B cell (primary cell): ENCODE results near the gene CDH13. TPM values are rescaled to one million over a fixed set of nuclear protein-coding genes. Genes with fewer than 3 reads are reported as not detected.

Experiments
- ATAC-seq: fragments of 200-7000 bp; cut with Tn5 transposase; one replicate; pipeline ENCODE4 v1.10.0; 2021; ENCODE audit warnings: low read depth, mild to moderate bottlenecking, moderate number of reproducible peaks, moderate library complexity
- CTCF ChIA-PET: fragments of 350-600 bp; sonication (Branson Sonifier 250); formaldehyde crosslinking; loops from one replicate; lab custom pipeline; 2021; ENCODE audit warnings: antibody characterized with exemption, inconsistent platforms; lab: Charles Lee
- POLR2A ChIA-PET: fragments of 350-600 bp; sonication (Branson Sonifier 250); formaldehyde crosslinking; loops from one replicate; lab custom pipeline; 2021; ENCODE audit warnings: antibody characterized with exemption; lab: Charles Lee
- DNase-seq: peaks from one replicate; pipeline ENCODE4 v3.0.0; 2013
- H2AFZ ChIP-seq: 2 replicates; pipeline ENCODE4 v1.6.1; 2012; ENCODE audit warnings: mild to moderate bottlenecking, low read depth, low read length; ENCODE audit not compliant: insufficient read depth, poor library complexity, severe bottlenecking
- H3K27ac ChIP-seq, 2 donors: 1 replicate in 1 of 2; 2 replicates in 1 of 2; pipeline ENCODE4 v1.5.1; 2012 to 2013; ENCODE audit warnings: low read length in 2 of 2, mild to moderate bottlenecking in 2 of 2, moderate library complexity in 1 of 2
- H3K27me3 ChIP-seq, 4 experiments: fragments of 200-600 bp in 1 of 4; sonication (generic) in 1 of 4; replicated peaks in 1 of 4; 1 replicate in 2 of 4; 2 replicates in 2 of 4; pipeline versions ENCODE4 v1.6.1 to v1.7.0; 2013 to 2016; ENCODE audit warnings: low read length in 3 of 4, mild to moderate bottlenecking in 2 of 4, mixed read lengths in 1 of 4, moderate library complexity in 1 of 4; ENCODE audit not compliant: insufficient read depth in 4 of 4, control insufficient read depth in 3 of 4; ENCODE audit errors: control extremely low read depth in 1 of 4
- H3K36me3 ChIP-seq, 2 experiments: replicated peaks in 1 of 2; 1 replicate in 1 of 2; 2 replicates in 1 of 2; pipeline versions ENCODE4 v1.6.1 to v1.7.1; 2013; ENCODE audit warnings: low read length in 1 of 2; ENCODE audit not compliant: insufficient read depth in 2 of 2, control insufficient read depth in 1 of 2; ENCODE audit errors: control extremely low read depth in 1 of 2, extremely low read depth in 1 of 2
- H3K4me1 ChIP-seq, 2 donors: fragments of 200-600 bp in 1 of 2; sonication (generic) in 1 of 2; 1 replicate in 1 of 2; 2 replicates in 1 of 2; pipeline versions ENCODE4 v1.5.1 to v1.6.1; 2013 to 2017; ENCODE audit warnings: low read length in 2 of 2; ENCODE audit not compliant: control insufficient read depth in 2 of 2, insufficient read depth in 2 of 2
- H3K4me2 ChIP-seq: replicated peaks from 2 replicates; pipeline ENCODE3; 2012; ENCODE audit warnings: mild to moderate bottlenecking, low read depth, low read length; ENCODE audit not compliant: poor library complexity, severe bottlenecking
- H3K4me3 ChIP-seq, 5 experiments: fragments of 200-600 bp in 1 of 5; sonication (generic) in 1 of 5; 1 replicate in 3 of 5; 2 replicates in 2 of 5; pipeline versions ENCODE4 v1.5.1 to v1.7.0; 2011 to 2016; ENCODE audit warnings: low read length in 4 of 5, mild to moderate bottlenecking in 4 of 5, low read depth in 2 of 5, control low read depth in 1 of 5, moderate library complexity in 1 of 5; ENCODE audit not compliant: insufficient read depth in 1 of 5; ENCODE audit errors: control extremely low read depth in 1 of 5, extremely low read depth in 1 of 5
- H3K79me2 ChIP-seq: fragments of 200-600 bp; sonication (generic); one replicate; pipeline ENCODE4 v1.6.0; 2016; ENCODE audit warnings: low read length; ENCODE audit not compliant: control insufficient read depth, insufficient read depth
- H3K9ac ChIP-seq: fragments of 200-600 bp; sonication (generic); 2 replicates; pipeline ENCODE4 v1.6.1; 2017; ENCODE audit warnings: mild to moderate bottlenecking, low read length, moderate library complexity
- H3K9me3 ChIP-seq, 3 donors: one replicate each; pipeline versions ENCODE4 v1.6.1 to v1.7.1; 2013; ENCODE audit warnings: low read length in 2 of 3; ENCODE audit not compliant: control insufficient read depth in 2 of 3, insufficient read depth in 1 of 3; ENCODE audit errors: control extremely low read depth in 1 of 3
- H4K20me1 ChIP-seq: 2 replicates; pipeline ENCODE4 v1.6.0; 2012; ENCODE audit warnings: mild to moderate bottlenecking, low read length; ENCODE audit not compliant: insufficient read depth, control insufficient read depth, poor library complexity, severe bottlenecking
- H3K27ac Mint-ChIP-seq: one replicate; pipeline ENCODE4 v1.8.0; 2021; ENCODE audit warnings: mixed read lengths
- H3K27me3 Mint-ChIP-seq: one replicate; pipeline ENCODE4 v1.8.0; 2021; ENCODE audit warnings: mixed read lengths
- H3K4me1 Mint-ChIP-seq: one replicate; pipeline ENCODE4 v1.8.0; 2021; ENCODE audit warnings: mixed read lengths
- H3K4me3 Mint-ChIP-seq: one replicate; pipeline ENCODE4 v1.8.0; 2021; ENCODE audit warnings: mixed read lengths
- H3K9me3 Mint-ChIP-seq: one replicate; pipeline ENCODE4 v1.8.0; 2022; ENCODE audit warnings: mixed read lengths; ENCODE audit not compliant: insufficient read depth
- EZH2 ChIP-seq: IDR thresholded peaks from 2 replicates; pipeline ENCODE4 v1.6.1; 2012; ENCODE audit warnings: borderline replicate concordance, low read depth, mild to moderate bottlenecking, moderate library complexity, low read length; ENCODE audit not compliant: insufficient read depth, poor library complexity, severe bottlenecking
- WGBS: methylation state at CpG from one replicate; pipeline ENCODE4 v1.1.5; 2013; ENCODE audit warnings: missing lambda C conversion rate; ENCODE audit not compliant: insufficient coverage; 5-methylcytosine and 5-hydroxymethylcytosine counted together
- intact Hi-C: fragments of 100-400 bp; cut with micrococcal nuclease; formaldehyde crosslinking; loops from one replicate; pipeline ENCODE4 v1.10.0; 2022
- polyA plus RNA-seq: library from polyadenylated mRNA; depleted of rRNA; stranded (reverse); fragments of >200 nt; gene quantifications from 2 replicates; pipeline ENCODE4 v1.2.3, GENCODE V29; 2012
- total RNA-seq, 2 donors: library from RNA; stranded (reverse); fragments of 120-200 nt in 1 of 2; gene quantifications; 1 replicate in 1 of 2; 2 replicates in 1 of 2; pipeline versions ENCODE4 v1.2.3 to v1.2.4, GENCODE V29; 2013 to 2022
- TF ChIP-seq, protein P1 (sequence below): fragments of 200-600 bp; IDR thresholded peaks from one replicate; pipeline ENCODE4 v1.8.0; 2022; ENCODE audit warnings: antibody characterized with exemption, mild to moderate bottlenecking

CDH13 gene
- total and polyA plus RNA-seq, 2 donors (not counting 1 experiment from before 2014, with no cell fraction given), result not detected

DNA sequence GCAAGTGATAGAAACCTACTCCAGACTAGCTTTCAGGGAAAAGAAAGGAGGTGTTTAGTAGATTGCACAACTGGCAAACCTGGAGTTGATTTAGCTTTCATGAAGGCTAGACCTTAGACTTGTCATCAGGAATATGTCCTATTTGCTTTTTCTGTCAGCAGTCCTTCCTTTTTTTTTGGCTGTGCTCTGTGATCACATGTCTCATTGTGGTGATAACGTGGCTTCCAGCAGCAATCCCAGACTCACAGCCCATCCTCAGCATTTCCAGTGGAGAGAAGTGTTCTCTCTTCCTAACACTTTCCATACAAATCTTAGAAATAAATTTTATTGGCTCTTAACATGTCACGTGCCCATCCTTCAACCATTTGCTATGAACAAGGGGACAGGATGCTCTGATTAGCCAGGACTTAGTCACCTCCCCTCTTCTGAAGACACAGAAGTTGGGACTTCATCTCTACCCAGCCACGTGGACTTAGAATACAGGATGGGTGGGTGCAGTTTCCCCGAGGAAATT is 74.7 kb downstream of the CDH13 start:
- DNase-seq, result no peak

DNA sequence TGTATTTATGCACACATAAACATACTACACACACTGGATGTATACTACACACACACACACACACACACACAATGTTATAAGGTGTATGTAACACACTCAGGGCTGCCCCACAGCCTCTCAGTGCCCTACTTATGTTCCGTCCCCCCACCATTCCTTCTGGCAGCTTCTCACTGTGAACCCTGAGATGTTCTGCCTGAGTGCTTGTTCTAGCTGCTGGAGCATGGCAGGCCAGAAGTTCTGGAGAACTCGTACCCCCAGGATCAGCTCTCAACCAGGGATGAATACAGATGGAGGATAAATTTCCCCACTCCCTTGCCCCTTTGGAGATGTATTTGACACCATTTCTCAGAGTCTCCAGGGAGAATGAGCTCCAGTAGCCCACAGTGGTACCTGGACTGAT is 76.4 kb downstream of the CDH13 start:
- Histone ChIP-seq H3K9me3 (no peaks in the 10 kb centered on the region), H4K20me1 (no peaks in the 10 kb centered on the region), H2AFZ (no peak overlapping the region), H3K27ac (no peak overlapping the region), H3K79me2 (no peaks in the 10 kb centered on the region), H3K4me3 (no peak overlapping the region), H3K36me3 (no peaks in the 10 kb centered on the region), H3K4me1 (no peaks in the 10 kb centered on the region), H3K4me2 (no peak overlapping the region), H3K27me3 (no peaks in the 10 kb centered on the region), H3K9ac (no peak overlapping the region)
- Mint-ChIP-seq H3K27me3 (peaks cover 24% of the 10 kb centered on the region), H3K4me3 (no peak overlapping the region), H3K9me3 (no peaks in the 10 kb centered on the region), H3K4me1 (no peaks in the 10 kb centered on the region), H3K27ac (no peak overlapping the region)
- intact Hi-C loops, result no loop called here
- ATAC-seq, result no peak
- ChIA-PET CTCF (no interaction called here), POLR2A (no interaction called here)
- 80% methylated on average over 1 of the region's 2 CpGs for WGBS
- TF ChIP-seq, protein P1, sequence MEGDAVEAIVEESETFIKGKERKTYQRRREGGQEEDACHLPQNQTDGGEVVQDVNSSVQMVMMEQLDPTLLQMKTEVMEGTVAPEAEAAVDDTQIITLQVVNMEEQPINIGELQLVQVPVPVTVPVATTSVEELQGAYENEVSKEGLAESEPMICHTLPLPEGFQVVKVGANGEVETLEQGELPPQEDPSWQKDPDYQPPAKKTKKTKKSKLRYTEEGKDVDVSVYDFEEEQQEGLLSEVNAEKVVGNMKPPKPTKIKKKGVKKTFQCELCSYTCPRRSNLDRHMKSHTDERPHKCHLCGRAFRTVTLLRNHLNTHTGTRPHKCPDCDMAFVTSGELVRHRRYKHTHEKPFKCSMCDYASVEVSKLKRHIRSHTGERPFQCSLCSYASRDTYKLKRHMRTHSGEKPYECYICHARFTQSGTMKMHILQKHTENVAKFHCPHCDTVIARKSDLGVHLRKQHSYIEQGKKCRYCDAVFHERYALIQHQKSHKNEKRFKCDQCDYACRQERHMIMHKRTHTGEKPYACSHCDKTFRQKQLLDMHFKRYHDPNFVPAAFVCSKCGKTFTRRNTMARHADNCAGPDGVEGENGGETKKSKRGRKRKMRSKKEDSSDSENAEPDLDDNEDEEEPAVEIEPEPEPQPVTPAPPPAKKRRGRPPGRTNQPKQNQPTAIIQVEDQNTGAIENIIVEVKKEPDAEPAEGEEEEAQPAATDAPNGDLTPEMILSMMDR, result no peak
- no peak for TF ChIP-seq EZH2
- DNase-seq, result no peak

More for the DNA sequence above, 74.7 kb downstream of the CDH13 start:
- Histone ChIP-seq H3K9ac (no peak overlapping the region), H3K4me3 (no peak overlapping the region), H3K36me3 (no peaks in the 10 kb centered on the region), H4K20me1 (no peaks in the 10 kb centered on the region), H3K4me2 (no peak overlapping the region), H3K4me1 (no peaks in the 10 kb centered on the region), H3K9me3 (no peaks in the 10 kb centered on the region), H3K27ac (no peak overlapping the region), H3K79me2 (no peaks in the 10 kb centered on the region), H2AFZ (no peak overlapping the region), H3K27me3 (no peaks in the 10 kb centered on the region)
- Mint-ChIP-seq H3K4me3 (no peak overlapping the region), H3K9me3 (peaks cover 1% of the 10 kb centered on the region), H3K27ac (no peak overlapping the region), H3K27me3 (peaks cover 26% of the 10 kb centered on the region), H3K4me1 (no peaks in the 10 kb centered on the region)
- intact Hi-C loops, result no loop called here
- 100% methylated on average over 1 of the region's 4 CpGs for WGBS
- POLR2A ChIA-PET, result no interaction called here
- CTCF ChIA-PET, result no interaction called here
- no peak for TF ChIP-seq EZH2
- TF ChIP-seq, protein P1, result no peak
- no peak for ATAC-seq
